Gastrocnemius medialis (tissue), 4 donors: ENCODE data around the gene RSPH6A. TPM values are rescaled to one million over a fixed set of nuclear protein-coding genes. Genes with fewer than 3 reads are reported as not detected.

Experiments used
- ATAC-seq, 2 donors: fragments of 150-250 bp; one replicate each; pipeline ENCODE4 v1.9.1; 2016
- DNase-seq, 2 donors: peaks; one replicate each; pipeline ENCODE4 v3.0.0-alpha.2; 2019
- H3K27ac ChIP-seq, 4 donors: fragments of 200-600 bp; sonication (generic); 1 replicate in 1 of 4; 2 replicates in 3 of 4; pipeline ENCODE4 v1.5.1; 2016 to 2018; ENCODE audit warnings: mild to moderate bottlenecking in 2 of 4, moderate library complexity in 1 of 4
- H3K27me3 ChIP-seq, 3 donors: fragments of 200-600 bp; sonication (generic) in 2 of 3; 1 replicate in 1 of 3; 2 replicates in 2 of 3; pipeline versions ENCODE4 v1.5.1 to v1.6.0; 2016 to 2019; ENCODE audit warnings: mild to moderate bottlenecking in 1 of 3, moderate library complexity in 1 of 3
- H3K36me3 ChIP-seq, 2 donors: fragments of 200-600 bp; sonication (generic) in 1 of 2; one replicate each; pipeline ENCODE4 v1.5.1; 2017 to 2018
- H3K4me1 ChIP-seq, 2 donors: fragments of 200-600 bp; sonication (generic) in 1 of 2; one replicate each; pipeline ENCODE4 v1.5.1; 2016 to 2017; ENCODE audit warnings: mild to moderate bottlenecking in 2 of 2
- H3K4me3 ChIP-seq, 4 donors: fragments of 200-600 bp; sonication (generic) in 3 of 4; 1 replicate in 1 of 4; 2 replicates in 3 of 4; pipeline ENCODE4 v1.5.1; 2016 to 2019; ENCODE audit warnings: mild to moderate bottlenecking in 2 of 4
- H3K9me3 ChIP-seq, 3 donors: fragments of 200-600 bp; sonication (generic) in 2 of 3; 1 replicate in 1 of 3; 2 replicates in 2 of 3; pipeline ENCODE4 v1.5.1; 2016 to 2019
- CTCF ChIP-seq, 5 experiments: fragments of 450-650 bp in 3 of 5; fragments of 200-600 bp in 2 of 5; sonication (generic) in 2 of 5; IDR thresholded peaks in 4 of 5; conservative IDR thresholded peaks in 1 of 5; 1 replicate in 4 of 5; 2 replicates in 1 of 5; pipeline ENCODE4 v1.5.1; 2016 to 2019; ENCODE audit warnings: antibody characterized with exemption in 5 of 5, mild to moderate bottlenecking in 3 of 5, moderate library complexity in 3 of 5
- POLR2A ChIP-seq, 2 donors: fragments of 450-650 bp; IDR thresholded peaks; one replicate each; pipeline ENCODE4 v1.6.1; 2017; ENCODE audit warnings: antibody characterized with exemption in 2 of 2, mild to moderate bottlenecking in 2 of 2, moderate library complexity in 2 of 2
- in situ Hi-C, 4 donors: fragments of 200-750 bp; cut with MboI; loops; one replicate each; pipeline versions ENCODE4 v1.15.0 to v1.8.0; 2017; ENCODE audit warnings: low sequenced_read_pairs in 4 of 4
- intact Hi-C: fragments of 100-400 bp; cut with DNase I; formaldehyde crosslinking; loops from one replicate; pipeline ENCODE4 v1.15.1; 2023; ENCODE audit warnings: low total_unique reads
- total RNA-seq, 4 donors: library from RNA; depleted of rRNA; stranded (reverse); fragments of >200 nt; gene quantifications; one replicate each; pipeline versions ENCODE4 v1.1.0 to v1.2.3, GENCODE V29; 2016

The RSPH6A gene
- not detected for total RNA-seq

GRCh38 chr19:45814851-45815480, at the start of gene RSPH6A:
RSPH6A (minus strand) TSS chr19:45815308; CDS start chr19:45815176, 132 bp downstream.
- in situ Hi-C loops (no loop called here), intact Hi-C loops (loop anchor here (5.0 kb wide), 1 partner anchor 202 kb away; no protein-coding TSS in a partner anchor)
- peaks cover 0 to 11% (median 5%) of the 10 kb centered on the region in 3 donors for H3K27me3 ChIP-seq
- H3K4me1 ChIP-seq: peaks cover 0 to 3% of the 10 kb centered on the region in 2 donors
- no peak for ATAC-seq
- peak within 1 kb of the TSS; percentile 21 to 44 (median 25) for H3K4me3 ChIP-seq
- no peak for DNase-seq
- no peaks in the 10 kb centered on the region for H3K36me3 ChIP-seq
- H3K9me3 ChIP-seq: no peaks in the 10 kb centered on the region
- no peak within 1 kb of the TSS for H3K27ac ChIP-seq
- TF ChIP-seq POLR2A (IDR thresholded peaks at IDR 0.05) (no peak), CTCF (IDR thresholded peaks at IDR 0.05 in 4 of 5, conservative IDR thresholded peaks at IDR 0.05 in 1 of 5) (no peak)

GRCh38 chr19:45864629-45865082, 49.5 kb upstream of the RSPH6A start:
- Histone ChIP-seq H3K4me1 (peaks cover 17 to 22% of the 10 kb centered on the region in 2 donors), H3K27me3 (peaks cover 10 to 16% (median 10%) of the 10 kb centered on the region in 3 donors), H3K9me3 (no peaks in the 10 kb centered on the region), H3K36me3 (peaks cover 0 to 6% of the 10 kb centered on the region in 2 donors), H3K4me3 (peak overlapping the region in 3 of 4 donors; percentile 58 to 95 (median 62)), H3K27ac (no peak overlapping the region)
- TF ChIP-seq POLR2A (IDR thresholded peaks at IDR 0.05): no peak
- in situ Hi-C loops: no loop called here
- ATAC-seq (no peak), DNase-seq (no peak)
- intact Hi-C loops: no loop called here

GRCh38 chr19:45863840-45864628, 48.9 kb upstream of the RSPH6A start, which contains the start of gene FOXA3:
FOXA3 (plus strand) TSS chr19:45864326; CDS start chr19:45864457, 131 bp downstream.
- intact Hi-C loops (loop anchor here (1.0 to 2.0 kb wide), 4 partner anchors 22 to 131 kb away; partner anchors contain the start of genes CCDC61, IRF2BP1 and MYPOP), in situ Hi-C loops (no loop called here)
- H3K9me3 ChIP-seq: no peaks in the 10 kb centered on the region
- peaks cover 0 to 12% of the 10 kb centered on the region in 2 donors for H3K36me3 ChIP-seq
- H3K27me3 ChIP-seq: peaks cover 10 to 16% (median 10%) of the 10 kb centered on the region in 3 donors
- peaks cover 17 to 22% of the 10 kb centered on the region in 2 donors for H3K4me1 ChIP-seq
- no peak for TF ChIP-seq POLR2A (IDR thresholded peaks at IDR 0.05)
- TF ChIP-seq CTCF (IDR thresholded peaks at IDR 0.05 in 4 of 5, conservative IDR thresholded peaks at IDR 0.05 in 1 of 5): peak; percentile 60 to 81 (median 64)
- peak within 1 kb of the TSS; percentile 58 to 95 (median 74) for H3K4me3 ChIP-seq
- H3K27ac ChIP-seq: peak within 1 kb of the TSS in 1 of 4 donors; percentile 0
- peak in 1 of 2 donors; percentile 25 for ATAC-seq
- DNase-seq: peak in 1 of 2 donors; percentile 27

- Histone ChIP-seq H3K4me3 (peak overlapping the region; percentile 58 to 95 (median 74)), H3K27ac (peak overlapping the region in 1 of 4 donors; percentile 0), H3K9me3 (no peaks in the 10 kb centered on the region), H3K27me3 (peaks cover 10 to 16% (median 10%) of the 10 kb centered on the region in 3 donors), H3K36me3 (peaks cover 0 to 13% of the 10 kb centered on the region in 2 donors), H3K4me1 (peaks cover 17 to 22% of the 10 kb centered on the region in 2 donors)
- intact Hi-C loops (loop anchor here (1.0 to 2.0 kb wide), 4 partner anchors 23 to 131 kb away; partner anchors contain the start of genes CCDC61, IRF2BP1 and MYPOP), in situ Hi-C loops (no loop called here)
- DNase-seq: no peak
- peak; percentile 4 to 5 for ATAC-seq
- TF ChIP-seq CTCF (IDR thresholded peaks at IDR 0.05 in 4 of 5, conservative IDR thresholded peaks at IDR 0.05 in 1 of 5) (no peak), POLR2A (IDR thresholded peaks at IDR 0.05) (no peak)
These were observed 48.3 kb upstream of the RSPH6A start for GRCh38 chr19:45863335-45863839.
